Stimulated activated CD8-positive, alpha-beta memory T cell treated with anti-CD3 and anti-CD28 coated beads, Interleukin-12 subunit alpha, Interleukin-12 subunit beta, amount 100 ng/mL, for 24 hours (primary cell): Measurements from ENCODE around the gene SRD5A3.
A peak's percentile ranks its signal among the peaks of the same experiment; 100 is the strongest.

ENCODE experiments used
- DNase-seq: peaks from one replicate; pipeline ENCODE4 v3.0.0-alpha.2; 2020; ENCODE audit errors: extremely low read depth

Gene SRD5A3

GRCh38 chr4:55345980-55346850 is at the start of gene SRD5A3:
Gene SRD5A3 (plus strand): TSS chr4:55346242. CDS start chr4:55346337, 95 bp downstream.
- peak; percentile 58 for DNase-seq

GRCh38 chr4:55297346-55297745 is 48.7 kb upstream of the SRD5A3 start:
- no peak for DNase-seq

- no peak for DNase-seq
Observed at GRCh38 chr4:55303760-55304165, 42.3 kb upstream of the SRD5A3 start.

- DNase-seq = no peak
Observed at GRCh38 chr4:55304303-55304702, 41.7 kb upstream of the SRD5A3 start.

DNA sequence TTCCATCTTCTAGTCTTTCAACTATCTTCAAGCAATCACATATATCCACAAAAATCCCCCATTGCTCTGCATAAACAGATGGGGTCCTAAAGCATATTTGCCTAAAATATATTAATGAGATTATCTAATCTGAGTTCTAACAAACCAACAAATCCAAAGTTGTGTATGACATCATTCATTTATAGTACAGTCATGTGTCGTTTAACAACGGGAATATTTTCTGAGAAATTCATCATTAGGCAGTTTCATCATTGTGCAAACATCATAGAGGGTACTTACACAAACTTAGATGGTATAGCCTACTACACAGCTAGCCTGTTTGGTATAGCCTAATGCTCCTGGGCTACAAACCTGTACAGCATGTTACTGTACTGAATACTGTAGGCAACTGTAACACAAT is 38.0 kb upstream of the SRD5A3 start:
- no peak for DNase-seq

DNA sequence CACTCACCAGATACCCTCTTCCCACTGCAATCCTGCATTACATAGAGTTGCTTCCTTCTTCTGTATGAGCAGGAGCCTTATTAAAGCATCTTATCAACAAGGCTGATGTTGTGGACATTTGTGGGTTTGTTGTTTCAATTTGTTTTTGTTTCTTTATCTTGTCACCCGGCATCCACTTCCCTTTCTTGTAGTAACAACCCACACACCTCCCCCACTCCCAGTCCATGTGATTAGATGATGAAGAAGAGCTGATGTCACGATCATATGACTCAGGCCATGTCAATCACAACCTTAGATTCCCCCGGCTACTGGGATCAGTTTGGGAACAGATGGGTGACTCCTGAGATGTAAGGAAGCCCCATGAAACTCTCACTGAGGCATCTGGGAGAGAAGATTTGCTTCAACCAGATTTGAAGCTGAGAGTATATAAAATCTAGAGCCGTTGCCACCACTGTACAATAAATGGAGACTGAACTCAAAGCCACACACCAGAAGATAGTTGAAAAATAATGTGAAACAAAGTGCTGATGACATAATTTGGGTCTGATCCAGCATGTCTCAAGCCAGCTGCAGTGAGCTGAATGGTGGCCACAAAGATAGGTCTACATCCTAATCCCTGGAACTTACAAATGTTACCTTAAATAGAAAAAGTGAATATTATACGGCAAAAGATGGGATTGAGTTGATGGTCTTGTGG is 34.1 kb upstream of the SRD5A3 start:
- DNase-seq = no peak

DNA sequence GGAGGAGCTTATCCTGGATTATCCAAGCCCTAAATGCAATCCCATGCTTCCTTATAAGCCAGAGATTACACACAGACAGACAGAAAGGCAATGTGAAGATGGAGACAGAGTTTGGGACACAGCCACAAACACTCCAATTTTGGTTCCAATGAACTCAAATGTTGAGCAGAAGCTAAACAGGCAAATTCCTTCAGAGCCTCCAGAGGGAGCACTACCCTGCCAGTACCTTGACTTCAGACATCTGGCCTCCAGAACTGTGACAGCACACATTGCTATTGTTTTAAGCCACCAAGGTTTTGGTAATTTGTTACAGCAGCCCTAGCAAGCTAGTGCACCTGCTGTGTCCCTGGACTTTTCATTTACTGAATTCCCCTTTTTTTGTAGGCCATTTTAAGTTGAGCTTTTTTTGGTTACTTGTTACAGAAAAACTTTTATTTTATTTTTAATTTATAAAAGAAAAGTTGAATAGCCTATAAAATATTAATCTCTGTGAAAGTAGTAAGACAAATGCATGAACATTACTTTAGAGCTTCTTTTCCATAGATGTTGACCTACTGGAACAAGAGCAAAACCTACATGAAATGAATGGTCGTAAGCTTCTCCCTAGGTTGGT is 33.4 kb upstream of the SRD5A3 start:
- DNase-seq = peak; percentile 5

GRCh38 chr4:55314141-55314820 is 31.8 kb upstream of the SRD5A3 start:
- DNase-seq = no peak

DNA sequence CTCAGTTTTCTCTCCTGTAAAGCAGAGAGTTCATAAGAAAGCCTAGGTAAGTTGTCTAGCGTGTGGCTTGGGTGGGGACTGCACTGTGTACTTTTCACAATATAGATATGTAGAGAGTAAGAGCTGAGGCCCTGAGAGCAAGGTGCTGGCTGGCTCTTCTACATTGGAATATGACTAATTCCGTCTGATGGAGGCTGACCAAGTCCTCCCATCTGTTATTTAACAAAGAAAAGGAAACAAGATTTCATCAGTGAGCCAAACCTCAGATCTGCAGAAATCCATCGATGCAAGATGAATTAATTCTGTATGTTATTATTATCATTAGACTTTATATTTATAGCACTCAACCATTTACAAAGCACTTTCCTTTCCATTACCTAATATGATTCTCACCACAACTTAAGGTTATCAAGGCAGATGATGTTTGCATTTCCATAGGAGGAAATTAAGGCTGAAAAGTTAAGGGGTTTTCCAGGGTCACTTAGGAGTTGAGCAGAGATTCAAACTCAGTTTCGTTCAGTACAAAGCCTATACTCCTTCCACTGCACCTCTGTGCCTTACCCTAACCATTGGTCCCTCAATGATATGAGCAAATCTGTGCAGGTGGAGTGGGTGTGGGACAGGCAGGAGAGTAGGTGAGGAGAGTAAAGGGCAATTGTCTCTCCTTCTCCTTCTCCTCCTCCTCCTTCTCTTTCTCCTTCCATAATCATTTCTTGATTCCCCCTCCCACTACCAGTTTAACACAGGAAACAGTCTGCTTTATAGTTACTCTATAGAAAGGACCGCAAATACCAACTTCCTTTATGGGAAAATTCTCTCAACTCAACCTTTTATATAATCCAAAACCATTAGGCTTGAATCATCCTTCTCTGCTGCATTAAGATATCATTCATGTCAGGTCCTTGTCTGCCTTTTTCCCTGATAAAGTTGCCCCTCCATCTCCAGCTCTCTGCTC is 27.6 kb upstream of the SRD5A3 start:
- DNase-seq = no peak

DNA sequence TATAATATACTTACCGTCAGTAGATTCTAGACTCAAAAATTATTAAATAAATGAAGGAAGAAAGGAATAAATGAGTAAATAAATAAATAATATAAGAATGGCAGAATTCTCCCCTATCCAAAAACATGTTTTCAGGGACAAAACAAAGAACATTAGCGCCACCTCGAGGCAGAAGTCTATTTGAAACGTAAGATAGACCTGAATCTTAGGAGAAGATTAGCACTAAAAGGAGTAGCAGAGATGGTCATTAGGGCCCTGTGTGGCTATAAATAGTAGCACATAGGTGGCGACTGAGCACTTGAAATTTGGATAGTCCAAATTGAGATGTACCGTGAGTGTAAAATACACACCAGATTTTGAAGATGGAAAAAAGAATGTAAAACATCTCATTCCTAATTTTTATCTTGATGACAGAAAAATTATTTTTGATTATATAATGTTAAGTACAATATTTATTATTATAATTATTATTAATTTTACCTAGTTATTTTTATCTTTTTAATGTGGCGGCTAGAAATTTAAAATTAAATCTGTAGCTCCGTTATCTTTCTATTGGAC is 24.3 kb upstream of the SRD5A3 start:
- DNase-seq = peak; percentile 9

GRCh38 chr4:55323375-55323774 is 22.7 kb upstream of the SRD5A3 start:
- no peak for DNase-seq

DNA sequence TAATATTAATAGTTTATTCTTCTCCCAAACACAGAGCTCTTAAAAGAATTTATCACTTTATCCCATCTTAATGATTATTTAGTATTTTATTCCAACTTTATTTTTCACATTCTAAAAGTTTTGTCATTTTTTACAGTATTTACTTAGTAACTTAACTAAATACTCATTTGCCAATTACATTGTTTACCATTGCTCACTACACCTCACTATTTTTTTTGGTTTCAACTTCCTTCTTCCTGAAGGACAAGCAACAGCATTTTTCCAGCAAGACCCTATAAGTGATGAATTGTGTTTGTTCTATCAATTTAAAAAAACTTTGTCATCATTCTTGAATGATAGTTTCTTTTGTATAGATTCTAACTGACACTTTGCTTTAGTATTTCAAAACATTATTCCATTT is 19.4 kb upstream of the SRD5A3 start:
- DNase-seq = no peak

GRCh38 chr4:55329012-55329411 is 17.0 kb upstream of the SRD5A3 start:
- DNase-seq = no peak

GRCh38 chr4:55330241-55330640 is 15.8 kb upstream of the SRD5A3 start:
- no peak for DNase-seq

- DNase-seq = no peak
Observed at GRCh38 chr4:55336138-55337034, 9.7 kb upstream of the SRD5A3 start.

- DNase-seq = no peak
Observed at GRCh38 chr4:55337944-55338343, 8.1 kb upstream of the SRD5A3 start.

DNA sequence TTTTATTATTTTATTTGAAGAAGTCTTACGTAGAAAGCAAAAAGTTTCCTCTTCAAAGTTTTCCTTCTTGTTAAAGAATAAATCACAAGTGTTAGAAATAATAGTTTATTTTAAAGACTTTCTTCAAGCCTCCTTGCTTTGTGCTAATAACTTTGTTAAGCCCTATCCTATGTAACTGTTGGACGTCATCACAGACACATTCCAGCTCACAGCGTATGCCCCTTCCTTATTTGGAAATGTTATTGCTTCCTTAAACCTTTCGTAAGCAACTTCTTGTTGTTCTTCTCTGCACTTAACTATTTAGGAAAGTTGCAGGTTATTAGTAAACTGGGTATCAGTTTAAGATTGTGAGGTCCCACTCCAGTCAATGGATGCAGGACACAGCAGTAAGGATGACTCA is 7.6 kb upstream of the SRD5A3 start:
- DNase-seq = no peak

DNA sequence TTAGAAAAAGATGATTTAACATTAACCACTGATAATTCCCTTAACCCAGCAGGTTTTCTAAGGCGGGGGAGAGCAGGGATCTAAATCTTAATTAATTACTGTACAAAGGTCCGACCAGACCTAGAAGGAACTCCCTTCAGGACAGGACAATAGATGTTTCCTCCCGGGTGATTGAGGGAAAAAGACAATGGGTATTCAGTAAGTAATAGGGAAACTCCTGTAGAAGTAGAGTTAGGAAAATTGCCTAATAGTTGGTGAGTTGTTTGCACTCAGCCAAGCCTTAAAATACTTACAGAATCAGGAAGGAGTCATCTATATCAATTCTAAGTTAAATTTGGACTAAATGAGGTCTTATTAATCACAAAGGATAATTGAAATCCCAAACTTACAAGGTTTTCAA is 5.8 kb upstream of the SRD5A3 start:
- no peak for DNase-seq

GRCh38 chr4:55343887-55344286 is 2.2 kb upstream of the SRD5A3 start:
- no peak for DNase-seq

- no peak for DNase-seq
Observed at GRCh38 chr4:55345054-55345453, 988 bp upstream of the SRD5A3 start.
